ENCODE data around the gene KSR2.
"Not testable (repeated sequence)": the region's sequence is repeated elsewhere in the genome, so short reads cannot be mapped to it uniquely, and the experiment has no call there.

The KSR2 gene

DNA sequence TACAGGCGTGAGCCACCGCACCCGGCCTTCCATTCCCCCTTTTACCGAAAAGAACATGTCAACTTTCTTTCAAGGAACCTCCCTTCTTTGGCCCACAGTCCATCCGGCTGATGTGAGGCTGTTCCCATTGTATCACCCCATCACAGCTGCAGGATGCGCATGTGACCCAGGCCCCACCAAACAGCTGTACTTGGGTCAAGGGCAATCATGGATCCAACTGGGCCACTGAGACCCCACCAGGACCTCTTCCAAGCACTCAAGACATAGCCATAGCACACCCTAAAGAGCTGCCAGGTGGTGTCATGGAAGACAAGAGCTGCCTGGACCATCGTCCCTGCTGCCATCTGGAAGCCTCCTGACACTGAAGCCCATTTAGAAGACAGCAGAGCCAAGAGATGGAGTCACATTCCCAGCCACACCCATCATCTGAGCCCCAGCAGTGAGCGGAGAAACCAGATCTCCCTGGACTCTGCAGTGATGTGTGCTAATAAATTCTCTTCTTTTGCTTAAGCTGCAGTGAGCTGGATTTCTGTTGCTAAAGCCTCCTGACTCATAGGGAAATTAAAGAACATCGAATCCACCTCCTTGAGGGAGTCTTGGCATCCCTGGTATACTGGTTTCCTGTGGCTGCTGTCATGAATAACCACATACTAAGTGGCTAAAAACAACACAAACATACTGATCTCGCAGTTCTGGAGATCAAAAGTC, 105.6 kb downstream of the KSR2 start:
- H2BK120ac ChIP-seq (ENCODE audit: low read depth, low read length) = no peak overlapping the region
- peak overlapping the region; percentile 16 for H3K9ac ChIP-seq (ENCODE audit: low read length)
- 78% methylated on average over 10 of the region's 10 CpGs for WGBS
- no peak overlapping the region for H2BK15ac ChIP-seq (ENCODE audit: low read depth, poor library complexity, severe bottlenecking)
- no peak overlapping the region for H2BK5ac ChIP-seq (ENCODE audit: low read depth, low read length, poor library complexity, severe bottlenecking)
- peaks cover 10 to 17% of the 10 kb centered on the region in 2 experiments for H3K27me3 ChIP-seq (ENCODE audit: control insufficient read depth in 1 of 2, insufficient read depth in 1 of 2, low read length in 2 of 2)
- no peak overlapping the region for H4K91ac ChIP-seq (ENCODE audit: low read length)
- H3K36me3 ChIP-seq (ENCODE audit: control insufficient read depth in 1 of 2, insufficient read depth in 2 of 2, low read depth in 1 of 2, low read length in 2 of 2) = no peaks in the 10 kb centered on the region
- H3K4me1 ChIP-seq (ENCODE audit: control insufficient read depth, insufficient read depth, low read depth, low read length) = peaks cover 4% of the 10 kb centered on the region
- H3K23ac ChIP-seq (ENCODE audit: low read length in 2 of 2) = no peak overlapping the region
- H2BK12ac ChIP-seq (ENCODE audit: low read length in 2 of 2) = no peak overlapping the region
- no peaks in the 10 kb centered on the region for H3K79me1 ChIP-seq (replicated peaks; ENCODE audit: low read length, poor library complexity, severe bottlenecking)
- H4K8ac ChIP-seq (ENCODE audit: low read length) = no peak overlapping the region
- H3K9me3 ChIP-seq (ENCODE audit: control insufficient read depth, low read length) = no peaks in the 10 kb centered on the region
- no peak overlapping the region for H3K14ac ChIP-seq (ENCODE audit: low read length in 2 of 2)
- H2AK5ac ChIP-seq (ENCODE audit: low read length, severe bottlenecking) = no peak overlapping the region
- no peak overlapping the region for H2AFZ ChIP-seq (ENCODE audit: low read depth, low read length)
- H3K18ac ChIP-seq (ENCODE audit: low read depth in 1 of 2, low read length in 2 of 2) = no peak overlapping the region
- H3K4me3 ChIP-seq (ENCODE audit: insufficient read depth in 1 of 2, low read depth in 1 of 2, low read length in 2 of 2) = no peak overlapping the region
- no peak overlapping the region for H3K4ac ChIP-seq (ENCODE audit: low read depth in 1 of 2, low read length in 2 of 2)
- H3K4me2 ChIP-seq (ENCODE audit: low read length, poor library complexity, severe bottlenecking) = no peak overlapping the region
- DNase-seq = no peak
- no peak overlapping the region for H3K27ac ChIP-seq (ENCODE audit: low read length, poor library complexity, severe bottlenecking)

DNA sequence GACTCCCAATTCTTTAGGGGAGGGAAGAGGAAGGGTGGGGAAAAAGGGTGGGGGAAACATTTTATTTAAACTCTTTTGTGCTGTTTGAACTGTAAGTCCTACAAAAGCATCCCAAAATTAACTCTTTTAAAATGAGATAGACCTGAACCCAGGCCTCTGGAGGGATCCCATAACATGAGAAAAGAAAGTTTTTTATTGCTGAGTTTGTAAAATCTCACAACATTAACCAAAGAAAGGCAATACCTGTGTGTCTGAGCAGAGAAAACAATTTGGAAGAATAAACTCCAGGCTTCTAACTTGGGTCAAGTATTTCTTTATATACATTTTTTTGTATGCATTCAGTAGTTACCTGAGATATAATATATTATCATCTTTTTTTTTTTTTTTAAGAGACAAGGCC, 107.1 kb downstream of the KSR2 start:
- H3K4me1 ChIP-seq (ENCODE audit: control insufficient read depth, insufficient read depth, low read depth, low read length) = peaks cover 4% of the 10 kb centered on the region
- no peak overlapping the region for H2BK120ac ChIP-seq (ENCODE audit: low read depth, low read length)
- no peak overlapping the region for H3K14ac ChIP-seq (ENCODE audit: low read length in 2 of 2)
- H3K9ac ChIP-seq (ENCODE audit: low read length) = no peak overlapping the region
- no peak overlapping the region for H2BK15ac ChIP-seq (ENCODE audit: low read depth, poor library complexity, severe bottlenecking)
- H2AK5ac ChIP-seq (ENCODE audit: low read length, severe bottlenecking) = no peak overlapping the region
- H3K4ac ChIP-seq (ENCODE audit: low read depth in 1 of 2, low read length in 2 of 2) = no peak overlapping the region
- H4K91ac ChIP-seq (ENCODE audit: low read length) = no peak overlapping the region
- no peak overlapping the region for H3K4me3 ChIP-seq (ENCODE audit: insufficient read depth in 1 of 2, low read depth in 1 of 2, low read length in 2 of 2)
- H3K23ac ChIP-seq (ENCODE audit: low read length in 2 of 2) = no peak overlapping the region
- DNase-seq = no peak
- H3K18ac ChIP-seq (ENCODE audit: low read depth in 1 of 2, low read length in 2 of 2) = no peak overlapping the region
- no peaks in the 10 kb centered on the region for H3K36me3 ChIP-seq (ENCODE audit: control insufficient read depth in 1 of 2, insufficient read depth in 2 of 2, low read depth in 1 of 2, low read length in 2 of 2)
- H3K4me2 ChIP-seq (ENCODE audit: low read length, poor library complexity, severe bottlenecking) = no peak overlapping the region
- no peaks in the 10 kb centered on the region for H3K9me3 ChIP-seq (ENCODE audit: control insufficient read depth, low read length)
- H3K79me1 ChIP-seq (replicated peaks; ENCODE audit: low read length, poor library complexity, severe bottlenecking) = no peaks in the 10 kb centered on the region
- no peak overlapping the region for H2AFZ ChIP-seq (ENCODE audit: low read depth, low read length)
- H4K8ac ChIP-seq (ENCODE audit: low read length) = no peak overlapping the region
- H2BK5ac ChIP-seq (ENCODE audit: low read depth, low read length, poor library complexity, severe bottlenecking) = no peak overlapping the region
- H2BK12ac ChIP-seq (ENCODE audit: low read length in 2 of 2) = no peak overlapping the region
- peaks cover 10 to 13% of the 10 kb centered on the region in 2 experiments for H3K27me3 ChIP-seq (ENCODE audit: control insufficient read depth in 1 of 2, insufficient read depth in 1 of 2, low read length in 2 of 2)
- H3K27ac ChIP-seq (ENCODE audit: low read length, poor library complexity, severe bottlenecking) = no peak overlapping the region

DNA sequence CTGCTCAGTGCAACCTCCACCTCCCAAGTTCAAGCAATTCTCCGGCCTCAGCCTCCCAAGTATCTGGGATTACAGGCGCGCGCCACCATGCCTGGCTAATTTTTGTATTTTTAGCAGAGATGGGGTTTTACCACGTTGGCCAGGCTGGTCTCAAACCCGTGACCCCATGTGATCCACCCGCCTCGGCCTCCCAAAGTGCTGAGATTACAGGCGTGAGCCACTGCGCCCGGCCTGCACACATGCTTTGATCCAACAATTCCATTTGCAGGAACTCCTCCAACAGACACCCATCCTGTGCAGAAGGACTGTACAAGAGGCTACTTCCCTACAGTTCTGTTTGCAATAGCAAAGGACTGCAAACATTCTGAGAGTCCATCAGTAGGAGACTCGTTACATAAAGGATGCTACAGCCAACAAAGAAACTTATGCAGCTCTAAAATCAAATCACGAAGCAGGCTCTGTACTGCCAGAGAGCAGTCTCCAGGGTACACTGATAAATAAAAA, 108.0 kb downstream of the KSR2 start:
- H3K27me3 ChIP-seq (ENCODE audit: control insufficient read depth in 1 of 2, insufficient read depth in 1 of 2, low read length in 2 of 2) = peaks cover 13 to 17% of the 10 kb centered on the region in 2 experiments
- not testable (repeated sequence) for H3K9me3 ChIP-seq (ENCODE audit: control insufficient read depth, low read length); H3K4me1 ChIP-seq (ENCODE audit: control insufficient read depth, insufficient read depth, low read depth, low read length); H3K27ac ChIP-seq (ENCODE audit: low read length, poor library complexity, severe bottlenecking); H3K36me3 ChIP-seq (ENCODE audit: control insufficient read depth in 1 of 2, insufficient read depth in 2 of 2, low read depth in 1 of 2, low read length in 2 of 2); H2AK5ac ChIP-seq (ENCODE audit: low read length, severe bottlenecking); H3K4me2 ChIP-seq (ENCODE audit: low read length, poor library complexity, severe bottlenecking); H2AFZ ChIP-seq (ENCODE audit: low read depth, low read length); H2BK120ac ChIP-seq (ENCODE audit: low read depth, low read length); H2BK15ac ChIP-seq (ENCODE audit: low read depth, poor library complexity, severe bottlenecking); H3K79me1 ChIP-seq (replicated peaks; ENCODE audit: low read length, poor library complexity, severe bottlenecking); H4K8ac ChIP-seq (ENCODE audit: low read length); H3K23ac ChIP-seq (ENCODE audit: low read length in 2 of 2); H3K14ac ChIP-seq (ENCODE audit: low read length in 2 of 2); H3K9ac ChIP-seq (ENCODE audit: low read length); H2BK12ac ChIP-seq (ENCODE audit: low read length in 2 of 2); H3K4me3 ChIP-seq (ENCODE audit: insufficient read depth in 1 of 2, low read depth in 1 of 2, low read length in 2 of 2); H3K4ac ChIP-seq (ENCODE audit: low read depth in 1 of 2, low read length in 2 of 2); DNase-seq; H2BK5ac ChIP-seq (ENCODE audit: low read depth, low read length, poor library complexity, severe bottlenecking); H3K18ac ChIP-seq (ENCODE audit: low read depth in 1 of 2, low read length in 2 of 2); H4K91ac ChIP-seq (ENCODE audit: low read length)
- WGBS = 89% methylated on average over 11 of the region's 13 CpGs

DNA sequence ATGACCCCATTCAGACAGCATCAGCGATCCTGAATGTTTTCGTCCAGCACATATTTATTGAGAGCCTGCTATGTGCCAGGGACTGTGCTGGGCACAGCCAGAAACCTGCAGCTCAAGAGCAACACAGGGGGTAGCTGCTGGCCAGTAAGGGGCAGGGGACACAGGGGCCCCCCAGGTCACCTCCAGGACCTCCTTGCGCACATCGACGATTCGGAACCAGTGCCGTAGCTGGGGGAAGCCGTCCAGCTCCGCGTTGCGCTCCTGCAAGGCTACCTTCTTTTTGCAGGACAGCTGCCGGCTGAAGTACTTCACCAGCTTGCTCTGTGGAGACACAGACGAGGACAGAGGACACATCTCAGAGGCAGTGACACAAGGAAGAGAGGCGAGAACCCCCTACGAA, 108.7 kb downstream of the KSR2 start:
- H3K4me3 ChIP-seq (ENCODE audit: insufficient read depth in 1 of 2, low read depth in 1 of 2, low read length in 2 of 2) = no peak overlapping the region
- peaks cover 4% of the 10 kb centered on the region for H3K4me1 ChIP-seq (ENCODE audit: control insufficient read depth, insufficient read depth, low read depth, low read length)
- H4K8ac ChIP-seq (ENCODE audit: low read length) = no peak overlapping the region
- H3K4me2 ChIP-seq (ENCODE audit: low read length, poor library complexity, severe bottlenecking) = no peak overlapping the region
- 91% methylated on average over 15 of the region's 15 CpGs for WGBS
- H2BK120ac ChIP-seq (ENCODE audit: low read depth, low read length) = no peak overlapping the region
- no peak overlapping the region for H2AFZ ChIP-seq (ENCODE audit: low read depth, low read length)
- H2BK5ac ChIP-seq (ENCODE audit: low read depth, low read length, poor library complexity, severe bottlenecking) = no peak overlapping the region
- H3K79me1 ChIP-seq (replicated peaks; ENCODE audit: low read length, poor library complexity, severe bottlenecking) = no peaks in the 10 kb centered on the region
- H3K9me3 ChIP-seq (ENCODE audit: control insufficient read depth, low read length) = no peaks in the 10 kb centered on the region
- no peak overlapping the region for H3K9ac ChIP-seq (ENCODE audit: low read length)
- no peak overlapping the region for H3K18ac ChIP-seq (ENCODE audit: low read depth in 1 of 2, low read length in 2 of 2)
- H3K27ac ChIP-seq (ENCODE audit: low read length, poor library complexity, severe bottlenecking) = no peak overlapping the region
- H3K23ac ChIP-seq (ENCODE audit: low read length in 2 of 2) = no peak overlapping the region
- H2AK5ac ChIP-seq (ENCODE audit: low read length, severe bottlenecking) = no peak overlapping the region
- no peak overlapping the region for H4K91ac ChIP-seq (ENCODE audit: low read length)
- peaks cover 16 to 22% of the 10 kb centered on the region in 2 experiments for H3K27me3 ChIP-seq (ENCODE audit: control insufficient read depth in 1 of 2, insufficient read depth in 1 of 2, low read length in 2 of 2)
- no peaks in the 10 kb centered on the region for H3K36me3 ChIP-seq (ENCODE audit: control insufficient read depth in 1 of 2, insufficient read depth in 2 of 2, low read depth in 1 of 2, low read length in 2 of 2)
- H2BK12ac ChIP-seq (ENCODE audit: low read length in 2 of 2) = no peak overlapping the region
- DNase-seq = no peak
- no peak overlapping the region for H3K4ac ChIP-seq (ENCODE audit: low read depth in 1 of 2, low read length in 2 of 2)
- H2BK15ac ChIP-seq (ENCODE audit: low read depth, poor library complexity, severe bottlenecking) = no peak overlapping the region
- no peak overlapping the region for H3K14ac ChIP-seq (ENCODE audit: low read length in 2 of 2)

Data from mesenchymal stem cell (in vitro differentiated cells and primary cell).